Smooth muscle cell of the brain vasculature (primary cell): Measurements from ENCODE around the gene RTN4RL1.

Source experiments
- DNase-seq: peaks from one replicate; pipeline ENCODE4 v3.0.0-alpha.2; 2012; ENCODE audit warnings: low read depth, low spot score

RTN4RL1 gene

DNA sequence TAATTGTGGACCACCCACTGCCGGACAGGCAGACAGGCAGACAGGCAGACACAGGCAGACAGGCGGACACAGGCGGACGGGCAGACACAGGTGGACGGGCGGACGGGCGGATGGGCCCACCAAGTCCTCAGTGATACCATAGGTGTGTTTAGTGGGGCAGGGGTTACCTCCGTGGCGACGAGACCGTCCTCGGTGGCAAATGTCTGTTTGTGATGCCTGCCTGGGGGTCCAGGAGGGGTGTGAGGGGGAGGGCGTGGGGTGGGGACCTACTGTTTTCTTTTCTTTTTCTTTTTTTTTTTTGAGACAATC lies 76.7 kb downstream of the RTN4RL1 start:
- DNase-seq: no peak

DNA sequence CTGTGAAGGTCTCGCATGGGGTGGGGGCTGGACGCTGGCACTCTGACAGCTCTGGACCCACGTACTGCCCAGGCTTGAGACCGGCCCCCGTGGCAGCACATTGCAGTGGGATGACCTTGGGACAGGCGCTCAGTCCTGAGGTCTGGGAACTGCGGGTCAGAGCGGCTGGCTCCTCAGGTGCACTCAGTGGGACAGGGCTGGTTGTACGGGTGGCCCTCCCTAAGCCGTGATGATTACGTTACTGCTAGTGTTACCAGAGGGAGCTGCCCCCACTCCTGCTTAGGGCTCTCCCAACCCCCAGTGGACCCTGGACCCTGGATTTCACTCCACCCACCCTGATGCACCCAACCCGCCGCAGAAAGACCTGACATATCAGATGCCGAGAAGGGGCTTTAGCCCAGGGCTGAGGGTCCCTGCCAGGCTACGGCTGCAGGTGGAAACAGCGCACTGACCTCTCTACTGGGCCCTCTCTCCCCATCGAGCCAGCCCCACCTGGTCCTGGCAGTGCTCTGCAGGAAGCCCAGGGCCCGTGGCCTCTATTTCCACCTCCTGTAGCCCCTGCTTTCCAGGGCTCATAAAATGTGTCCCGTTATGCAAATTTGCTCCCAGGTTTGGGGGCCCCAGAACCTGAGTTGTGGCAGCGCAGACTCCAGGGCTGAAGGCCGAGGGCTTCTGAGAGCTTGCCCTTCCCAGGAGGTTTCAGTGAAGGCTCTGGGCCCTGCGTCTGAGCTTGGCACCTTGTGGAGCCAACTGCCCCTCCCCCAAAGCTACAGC lies 77.2 kb downstream of the RTN4RL1 start:
- DNase-seq: no peak

DNA sequence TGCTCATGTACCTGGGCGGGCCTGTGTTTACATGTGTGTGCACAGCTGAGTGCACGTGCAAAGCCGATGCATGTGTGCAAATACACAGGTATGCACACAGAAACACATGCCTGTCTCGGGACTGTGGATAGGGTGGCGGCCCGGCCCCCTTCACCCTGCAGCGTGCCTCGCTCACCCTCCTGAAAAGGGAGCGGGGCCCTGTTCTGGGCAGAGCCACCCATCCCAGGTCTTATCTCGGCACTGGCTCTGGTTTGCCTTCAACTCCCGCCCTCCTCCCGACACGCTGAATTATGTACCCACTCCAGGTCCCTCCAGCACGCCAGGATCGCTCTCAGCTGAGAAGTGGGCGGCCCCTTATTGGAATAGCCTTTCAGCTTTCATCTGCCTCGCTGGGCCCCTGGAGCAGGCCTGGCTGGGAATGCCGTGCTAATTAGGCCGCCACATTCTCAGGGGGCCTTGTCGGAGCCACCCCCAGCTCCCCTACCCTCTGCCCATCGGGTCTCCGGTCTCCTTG lies 77.8 kb downstream of the RTN4RL1 start:
- DNase-seq: no peak

DNA sequence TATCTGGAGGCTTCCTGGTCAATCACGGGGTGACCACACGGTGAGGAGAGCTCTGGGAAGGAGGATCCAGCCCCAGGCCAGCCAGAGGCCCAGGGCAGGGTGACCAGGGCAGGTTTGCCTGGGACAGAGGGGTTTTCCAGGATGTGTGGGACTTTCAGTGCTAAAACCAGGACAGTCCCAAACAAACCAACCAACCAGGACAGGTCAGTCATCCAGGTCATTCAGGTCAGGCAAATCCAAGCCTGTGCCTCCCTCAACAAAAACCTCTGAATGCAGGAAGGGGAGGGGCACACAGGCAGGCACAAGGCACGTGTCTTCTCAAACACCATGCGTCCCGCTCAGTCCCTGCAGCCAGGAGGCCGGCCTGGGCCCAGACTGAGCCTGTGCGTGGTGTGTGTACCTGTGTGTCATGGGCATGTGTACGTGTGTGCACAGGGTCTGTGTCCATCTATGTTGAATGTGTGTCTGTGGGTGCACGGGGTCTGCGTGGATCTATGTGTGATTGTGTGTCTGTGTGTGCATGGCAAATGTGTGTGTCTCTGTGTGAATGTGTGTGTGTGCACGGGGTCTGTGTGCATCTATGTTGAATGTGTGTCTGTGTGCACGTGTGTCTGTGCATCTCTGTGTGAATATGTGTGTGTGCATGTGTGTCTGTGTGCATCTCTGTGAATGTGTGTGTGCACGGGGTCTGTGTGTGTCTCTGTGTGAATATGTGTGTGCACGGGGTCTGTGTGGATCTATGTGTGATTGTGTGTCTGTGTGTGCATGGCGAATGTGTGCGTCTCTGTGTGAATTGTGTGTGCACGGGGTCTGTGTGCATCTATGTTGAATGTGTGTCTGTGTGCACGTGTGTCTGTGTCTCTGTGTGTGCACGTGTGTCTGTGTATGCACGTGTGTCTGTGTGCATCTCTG lies 78.9 kb downstream of the RTN4RL1 start:
- no peak for DNase-seq

DNA sequence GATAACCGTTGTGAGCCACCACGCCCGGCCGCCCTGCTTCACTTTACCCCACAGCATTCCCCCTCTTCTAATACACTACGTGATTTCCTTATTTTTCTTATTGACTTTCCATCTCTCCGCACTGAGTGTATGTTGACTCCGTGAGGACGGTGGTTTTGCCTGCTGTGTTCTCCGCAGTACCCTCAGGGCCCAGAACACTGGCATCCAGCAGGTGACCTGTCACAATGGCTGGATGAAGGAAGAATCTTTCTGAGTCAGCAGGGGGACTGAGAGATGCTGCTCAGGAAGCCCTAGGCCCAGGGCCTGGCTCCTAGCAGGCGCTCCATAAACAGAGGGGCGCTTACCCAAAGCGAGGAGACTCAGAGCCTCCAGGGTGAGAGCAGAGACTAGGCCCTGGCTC lies 79.5 kb downstream of the RTN4RL1 start:
- no peak for DNase-seq

DNA sequence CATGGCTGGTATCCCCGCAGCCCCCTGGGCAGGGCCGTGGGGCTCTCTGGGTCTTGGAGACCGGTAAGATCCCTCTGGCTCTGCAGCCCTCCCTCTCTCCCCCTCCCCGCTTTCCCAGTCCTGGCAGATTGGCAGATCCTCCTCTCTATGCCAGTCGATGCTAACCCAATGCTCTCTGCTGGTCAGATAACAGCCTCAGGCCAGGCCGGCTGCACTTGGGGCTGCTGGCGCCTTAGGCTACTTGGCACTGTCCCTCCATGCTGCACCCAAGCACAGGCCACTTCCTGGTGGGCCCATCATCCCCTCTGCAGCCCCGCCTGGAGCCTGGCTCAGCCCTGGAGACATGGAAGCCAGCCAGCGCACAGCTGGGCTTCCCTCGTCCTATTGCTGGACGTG lies 81.7 kb downstream of the RTN4RL1 start:
- no peak for DNase-seq

DNA sequence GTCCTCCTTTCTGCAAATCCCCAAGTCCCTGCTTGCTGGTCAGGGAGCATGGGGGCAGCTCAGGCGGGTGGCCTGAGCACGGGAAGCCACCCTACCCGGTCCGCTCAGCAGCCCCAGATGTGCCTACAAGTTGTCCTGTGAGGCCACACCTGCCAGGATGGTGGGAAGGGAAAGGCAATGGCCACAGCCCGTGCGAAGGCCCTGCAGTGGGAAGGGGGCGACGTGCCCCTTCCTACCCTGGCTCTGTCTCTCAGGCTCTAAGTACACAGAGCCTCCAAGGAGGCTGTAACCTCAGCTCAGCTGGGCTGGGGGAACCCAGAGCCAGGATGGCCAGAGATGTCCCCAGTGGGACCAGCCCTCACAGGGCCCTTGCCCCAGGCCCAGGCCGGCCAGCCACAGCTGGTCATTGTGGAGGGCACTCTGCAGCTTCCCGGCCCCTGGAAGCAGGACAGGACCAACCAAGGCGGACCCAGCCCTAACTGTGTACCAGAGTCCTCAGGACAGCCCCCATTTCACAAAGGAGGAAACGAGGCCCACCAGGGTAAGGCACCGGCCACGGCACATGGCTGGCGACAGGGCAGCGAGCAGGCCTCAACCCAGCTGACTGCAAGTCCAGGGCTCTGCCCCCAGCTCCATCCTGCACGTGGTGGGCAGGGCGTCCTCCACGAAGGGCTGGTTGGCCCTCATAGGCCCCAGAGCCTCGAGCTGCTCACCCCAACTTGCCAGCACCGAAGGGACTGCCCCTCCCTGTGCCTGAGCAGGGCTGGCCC lies 82.3 kb downstream of the RTN4RL1 start:
- DNase-seq: no peak

DNA sequence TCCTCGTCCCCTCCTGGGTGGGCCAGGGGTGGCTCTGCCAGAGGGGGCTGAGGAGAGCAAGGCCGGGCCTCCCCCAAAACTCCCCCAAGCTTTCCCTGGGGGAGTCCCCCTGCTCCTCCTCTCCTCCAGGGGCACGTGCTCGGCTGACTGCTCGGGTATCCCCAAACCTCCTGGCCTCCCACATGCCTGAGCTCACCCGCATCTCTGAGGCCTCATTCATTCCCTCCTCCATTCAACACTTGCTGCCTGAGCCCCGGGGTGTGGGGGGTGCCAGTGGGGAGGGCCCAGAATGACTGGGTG lies 83.1 kb downstream of the RTN4RL1 start:
- no peak for DNase-seq

DNA sequence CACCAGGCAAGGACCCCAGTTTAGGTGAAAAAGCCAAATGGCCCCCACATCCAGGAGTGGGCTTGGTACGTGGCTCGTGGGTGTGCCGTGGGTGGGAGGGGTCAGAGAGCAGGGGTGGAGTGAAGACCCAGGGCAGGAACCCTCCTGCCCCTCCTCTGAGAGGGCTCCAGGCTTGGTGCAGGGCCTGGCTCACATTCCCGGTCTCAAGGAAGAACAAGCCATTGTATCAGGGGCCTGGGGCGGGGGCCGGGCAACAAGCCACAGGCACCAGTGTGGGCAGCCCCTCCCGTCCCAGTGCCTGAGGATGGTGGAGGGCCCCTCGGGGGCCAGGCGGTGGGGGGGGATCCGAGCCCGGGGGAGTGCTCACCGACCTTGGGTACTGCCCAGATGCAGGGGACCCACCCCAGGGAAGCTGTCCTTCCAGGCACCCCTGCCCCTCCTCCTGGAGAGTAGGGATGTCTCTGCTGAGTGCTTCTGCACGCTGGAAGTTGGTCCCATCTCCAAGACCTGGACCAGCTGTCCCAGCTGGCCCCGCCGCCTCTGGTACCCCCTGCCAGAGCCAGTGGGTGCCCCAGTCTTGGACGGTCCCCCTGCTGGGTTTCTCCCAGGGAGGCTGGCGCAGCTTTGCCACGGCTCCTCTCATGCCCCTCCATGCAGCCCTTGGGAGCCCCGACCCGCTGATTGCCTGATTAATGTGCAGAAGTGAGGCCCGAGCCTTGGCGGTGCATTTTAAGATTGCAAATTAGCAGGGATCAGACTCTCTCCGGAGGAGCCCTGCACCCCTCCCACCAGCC lies 83.7 kb downstream of the RTN4RL1 start:
- no peak for DNase-seq

DNA sequence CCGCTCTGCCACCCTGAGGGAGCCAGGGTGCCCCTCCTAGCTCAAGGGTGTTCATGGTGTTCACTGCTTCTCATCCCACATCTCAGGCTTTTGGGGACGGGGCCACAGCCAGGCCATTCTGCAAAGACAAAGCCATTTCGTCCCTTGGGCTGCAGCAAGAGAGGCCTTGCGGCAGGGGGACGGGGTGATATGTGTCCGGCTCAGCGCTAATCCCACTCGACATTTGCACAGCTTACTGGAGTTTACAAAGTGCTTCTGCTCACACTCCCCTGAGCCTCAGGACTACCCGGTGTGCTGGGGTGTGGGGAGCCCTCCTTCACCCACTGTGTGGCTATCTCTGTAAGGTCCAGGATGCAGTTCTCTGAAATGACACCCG lies 84.3 kb downstream of the RTN4RL1 start:
- no peak for DNase-seq

DNA sequence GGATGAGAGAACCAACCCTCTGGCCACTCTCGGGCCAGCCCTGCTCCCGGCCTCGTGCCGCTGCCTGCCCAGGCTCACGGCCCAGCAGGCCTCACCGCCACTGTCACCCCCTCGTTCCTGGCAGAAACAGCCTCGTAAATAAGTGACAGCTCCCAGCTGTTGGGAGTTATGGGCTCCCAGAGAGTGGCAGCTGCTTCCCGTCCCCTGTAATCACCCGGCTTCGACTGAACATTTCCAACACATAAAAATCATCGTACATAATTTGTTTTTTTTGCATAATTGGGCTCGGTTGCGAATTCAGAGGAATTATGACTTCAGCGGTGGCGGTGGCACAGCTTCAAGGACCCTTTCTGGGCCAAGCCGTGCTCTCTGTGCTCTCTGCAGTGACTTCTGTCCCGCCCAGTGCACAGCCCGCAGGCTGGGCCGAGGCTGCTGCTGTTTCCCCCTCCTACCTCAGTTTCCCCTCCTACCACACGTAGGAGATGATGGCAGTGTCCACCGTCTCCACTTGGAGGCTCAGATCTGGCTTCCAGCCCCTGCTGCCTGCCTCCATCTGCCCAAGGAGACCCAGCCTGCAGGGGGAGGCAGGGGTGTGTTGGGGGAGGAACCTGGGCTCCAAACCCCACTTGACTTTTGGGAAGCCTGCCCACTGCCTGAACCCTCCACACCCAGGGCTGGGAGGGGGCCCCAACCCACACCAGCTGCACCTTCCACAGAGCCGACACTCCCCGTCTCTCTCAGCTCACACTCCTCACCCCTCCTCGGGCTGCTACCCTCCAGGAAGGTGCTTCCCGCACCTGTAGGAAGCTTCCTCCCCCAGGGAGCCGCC lies 84.9 kb downstream of the RTN4RL1 start:
- DNase-seq: no peak

DNA sequence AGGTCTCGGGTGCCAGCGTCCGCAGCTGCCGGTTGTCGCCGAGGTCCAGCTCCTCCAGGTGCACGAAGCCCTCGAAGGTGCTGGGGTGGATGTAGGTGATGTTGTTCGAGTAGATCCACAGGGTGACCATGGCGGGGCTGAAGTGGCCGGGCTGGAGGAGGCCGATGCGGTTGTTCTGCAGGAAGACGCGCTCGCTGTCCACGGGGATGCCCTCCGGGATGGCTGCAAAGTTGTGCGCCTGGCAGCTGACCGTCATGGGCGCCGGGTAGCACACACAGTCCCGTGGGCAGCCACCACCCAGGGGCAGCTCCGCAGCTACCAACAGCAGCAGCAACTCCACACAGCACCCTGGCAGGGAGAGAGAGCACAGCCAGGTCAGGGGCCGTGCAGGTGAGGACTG lies 87.7 kb downstream of the RTN4RL1 start:
- no peak for DNase-seq

DNA sequence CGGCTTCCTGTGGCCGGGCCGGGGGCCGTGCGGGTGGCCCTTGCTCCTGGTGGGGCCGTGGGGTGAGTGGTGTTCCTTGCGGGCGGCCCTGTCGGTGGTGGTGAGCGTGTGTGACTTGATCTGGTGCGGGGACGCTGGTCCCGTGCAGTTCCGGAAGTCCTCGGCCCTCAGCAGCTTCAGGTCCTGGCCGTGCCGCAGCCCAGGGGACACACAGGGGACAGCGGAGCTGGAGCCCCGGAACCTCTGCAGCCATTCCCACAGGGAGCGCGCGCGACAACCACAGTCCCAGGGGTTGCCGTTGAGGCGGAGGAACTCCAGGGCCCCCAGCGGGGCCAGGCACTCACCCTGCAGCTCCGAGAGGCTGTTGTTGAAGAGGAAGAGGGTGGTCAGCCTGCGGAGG lies 88.4 kb downstream of the RTN4RL1 start:
- DNase-seq: no peak

DNA sequence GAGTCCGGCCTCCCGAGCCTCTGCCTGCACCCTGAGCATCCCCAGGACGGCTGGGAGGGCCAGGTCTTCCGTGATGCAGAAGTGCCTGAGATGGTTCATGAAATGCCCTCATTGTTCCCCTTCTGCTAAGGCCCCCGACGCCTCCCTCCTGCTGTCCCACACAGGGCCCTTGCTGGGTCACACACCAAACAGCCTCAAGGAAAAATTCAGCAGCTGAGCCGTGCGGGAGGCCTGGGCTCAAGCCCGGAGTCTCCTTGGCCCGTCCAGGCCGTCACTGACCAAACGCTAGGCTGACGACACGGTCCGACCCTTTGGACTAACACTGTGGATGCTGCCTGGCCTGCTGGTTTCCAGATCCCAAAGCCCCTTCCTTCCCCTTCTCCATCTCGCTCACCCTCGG lies 90.2 kb downstream of the RTN4RL1 start:
- DNase-seq: no peak

DNA sequence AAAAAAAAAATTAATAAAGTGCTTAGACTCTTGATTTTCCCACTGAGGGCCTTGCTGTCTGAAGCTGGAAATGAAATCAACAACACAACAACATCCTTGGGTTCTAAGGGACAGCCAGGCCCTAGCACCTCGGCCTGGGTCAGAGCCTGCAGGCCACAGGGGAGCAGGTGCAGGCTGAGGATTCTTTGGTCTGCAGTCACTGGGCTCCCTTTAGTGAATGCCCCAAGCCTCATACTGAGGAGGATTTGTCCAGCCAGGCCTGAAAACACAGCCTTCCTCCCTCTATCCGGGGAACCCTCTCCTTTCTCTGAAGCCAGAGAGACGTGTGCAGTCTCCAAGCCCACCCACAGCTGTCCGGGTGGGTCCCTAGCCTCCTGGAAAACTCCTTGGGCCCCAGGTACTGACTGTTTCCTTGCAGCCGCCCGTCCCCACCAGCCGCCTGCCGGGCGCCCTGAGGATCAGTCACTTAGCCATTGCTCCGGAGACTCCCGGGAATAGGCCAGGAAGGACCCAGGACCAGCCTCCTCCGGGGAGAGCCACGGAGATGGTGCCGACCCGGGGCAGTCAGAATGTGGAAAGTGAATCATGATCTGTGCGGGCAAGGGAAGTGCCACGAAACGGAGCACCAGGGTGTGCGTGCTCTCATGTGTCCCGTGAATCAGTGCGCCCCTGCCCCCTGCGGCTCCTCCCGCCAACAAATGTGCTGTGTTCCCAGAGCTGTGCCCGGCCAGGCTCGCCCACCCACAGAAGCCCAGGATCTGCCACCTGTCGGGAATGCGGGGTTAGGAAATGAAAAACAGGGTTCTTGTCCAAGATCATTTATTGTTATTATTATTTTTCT lies 91.0 kb downstream of the RTN4RL1 start:
- DNase-seq: no peak

DNA sequence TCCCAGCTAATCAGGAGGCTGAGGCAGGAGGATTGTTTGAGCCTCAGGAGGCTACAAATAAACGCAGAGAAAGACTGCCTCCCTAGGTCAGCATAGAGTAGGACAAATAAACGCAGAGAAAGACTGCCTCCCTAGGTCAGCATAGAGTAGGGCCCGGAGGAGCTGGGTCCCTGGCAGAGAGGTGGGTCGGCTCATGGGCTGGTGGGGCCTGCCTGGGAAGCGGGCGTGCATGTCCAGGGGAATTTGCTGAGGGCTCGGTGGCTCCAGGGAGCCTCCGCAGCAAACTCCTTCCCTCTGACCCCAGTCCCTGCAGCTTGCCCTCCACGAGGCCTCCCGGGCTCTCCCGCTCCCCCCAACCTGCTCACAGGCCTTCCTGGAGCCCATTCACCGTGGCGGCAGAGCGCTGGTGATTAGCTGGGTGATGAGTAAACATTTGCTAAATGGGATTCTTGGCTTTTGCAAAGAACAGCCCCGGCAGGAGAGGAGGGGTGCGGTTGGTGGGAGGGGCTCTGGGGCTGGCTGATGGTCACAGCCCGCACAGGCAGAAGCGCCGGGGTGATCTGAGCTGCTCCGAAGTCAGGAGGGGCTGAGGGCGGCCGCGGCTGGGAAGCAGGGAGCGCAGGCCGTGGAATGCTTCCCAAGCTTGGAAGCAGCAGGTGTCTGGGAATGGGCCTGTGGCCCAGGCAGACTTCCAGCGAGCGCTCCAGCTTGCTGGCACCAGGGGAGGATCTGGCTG lies 93.1 kb downstream of the RTN4RL1 start:
- no peak for DNase-seq

DNA sequence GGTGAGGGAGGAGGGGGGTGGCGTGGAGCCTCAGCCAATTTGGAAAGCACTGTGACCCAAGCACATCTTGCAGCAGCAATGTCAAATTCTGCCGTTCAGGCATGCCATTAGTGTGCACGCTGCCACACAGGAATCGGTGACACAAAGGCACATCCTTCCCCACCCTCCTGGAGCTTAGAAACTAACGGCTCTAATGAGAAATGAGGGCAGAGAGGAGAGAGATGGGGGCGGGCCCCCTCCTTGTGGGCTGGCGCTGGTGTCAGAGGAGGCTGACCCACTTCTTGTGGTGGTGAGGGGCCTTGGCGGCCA lies 94.8 kb downstream of the RTN4RL1 start:
- no peak for DNase-seq

DNA sequence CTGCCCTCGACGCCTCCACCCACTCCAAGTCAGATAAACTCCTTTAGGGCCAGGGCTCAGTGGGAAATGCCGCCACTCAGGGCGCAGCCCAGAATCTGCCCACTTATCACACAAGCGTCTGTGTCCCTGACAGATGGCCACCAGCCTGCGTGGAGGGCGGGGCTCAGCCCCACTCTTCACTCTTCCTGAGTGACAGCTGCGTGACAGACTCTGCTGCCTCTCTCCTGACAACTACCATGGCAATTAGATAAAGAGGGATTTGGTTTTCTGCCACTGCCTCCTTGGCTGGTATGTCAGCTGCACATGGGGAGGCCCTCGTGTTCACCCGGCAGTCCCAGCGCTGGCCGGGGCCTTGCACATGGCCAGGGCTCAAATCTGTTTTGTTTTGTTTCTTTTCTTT lies 96.2 kb downstream of the RTN4RL1 start:
- DNase-seq: no peak

DNA sequence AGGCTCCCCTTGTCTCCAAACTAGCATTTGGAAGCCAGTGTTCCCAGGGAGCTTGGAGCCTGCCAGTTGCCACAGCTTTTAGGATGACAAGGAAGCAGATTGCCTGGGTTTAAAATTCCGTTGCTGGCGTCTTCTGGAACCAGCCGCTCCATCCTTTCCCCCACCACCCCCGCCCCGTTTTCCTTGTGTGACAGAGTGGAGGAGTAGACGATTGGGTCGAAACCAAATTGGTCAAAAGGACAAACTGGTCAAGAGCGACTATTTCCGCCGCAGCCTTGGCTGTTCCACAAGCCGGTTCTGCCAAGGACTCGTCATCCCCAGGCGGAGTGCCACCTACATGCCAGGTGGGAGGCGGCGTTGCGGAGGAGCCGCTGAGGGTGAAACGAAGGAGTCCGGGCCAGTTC lies 104.2 kb downstream of the RTN4RL1 start:
- no peak for DNase-seq
